Right atrium auricular region (tissue), 2 donors: Measurements from ENCODE around the gene DLD. TPM values are rescaled to one million over a fixed set of nuclear protein-coding genes. Genes with fewer than 3 reads are reported as not detected.

ENCODE experiments used
- DNase-seq: peaks from one replicate; pipeline ENCODE4 v3.0.0-alpha.2; 2019; ENCODE audit warnings: low spot score
- H3K27ac ChIP-seq, 2 donors: fragments of 200-600 bp; sonication (generic); 1 replicate in 1 of 2; 2 replicates in 1 of 2; pipeline ENCODE4 v1.5.1; 2016 to 2019
- H3K27me3 ChIP-seq, 2 donors: fragments of 200-600 bp; sonication (generic); one replicate each; pipeline versions ENCODE4 v1.5.1 to v1.6.0; 2017 to 2019
- H3K36me3 ChIP-seq: fragments of 200-600 bp; sonication (generic); one replicate; pipeline ENCODE4 v1.5.1; 2016
- H3K4me1 ChIP-seq, 2 donors: fragments of 200-600 bp; sonication (generic); one replicate each; pipeline versions ENCODE4 v1.5.1 to v1.6.0; 2017 to 2019
- H3K4me3 ChIP-seq, 2 donors: fragments of 200-600 bp; sonication (generic); 1 replicate in 1 of 2; 2 replicates in 1 of 2; pipeline ENCODE4 v1.5.1; 2017 to 2019; ENCODE audit warnings: mild to moderate bottlenecking in 1 of 2, moderate library complexity in 1 of 2
- H3K9me3 ChIP-seq, 2 donors: fragments of 200-600 bp; sonication (generic); one replicate each; pipeline ENCODE4 v1.5.1; 2019
- total RNA-seq, 2 donors: library from RNA; depleted of rRNA; stranded (reverse); fragments of >200 nt; gene quantifications; one replicate each; pipeline ENCODE4 v1.1.0, GENCODE V29; 2016
- TF ChIP-seq, protein P1 (sequence below), 2 donors: fragments of 200-600 bp; sonication (generic); IDR thresholded peaks; one replicate each; pipeline ENCODE4 v1.5.1; 2019; ENCODE audit warnings: antibody characterized with exemption in 2 of 2

DLD gene
- total RNA-seq, 2 donors from 2014 or later, result 52.9 to 153 TPM

DNA sequence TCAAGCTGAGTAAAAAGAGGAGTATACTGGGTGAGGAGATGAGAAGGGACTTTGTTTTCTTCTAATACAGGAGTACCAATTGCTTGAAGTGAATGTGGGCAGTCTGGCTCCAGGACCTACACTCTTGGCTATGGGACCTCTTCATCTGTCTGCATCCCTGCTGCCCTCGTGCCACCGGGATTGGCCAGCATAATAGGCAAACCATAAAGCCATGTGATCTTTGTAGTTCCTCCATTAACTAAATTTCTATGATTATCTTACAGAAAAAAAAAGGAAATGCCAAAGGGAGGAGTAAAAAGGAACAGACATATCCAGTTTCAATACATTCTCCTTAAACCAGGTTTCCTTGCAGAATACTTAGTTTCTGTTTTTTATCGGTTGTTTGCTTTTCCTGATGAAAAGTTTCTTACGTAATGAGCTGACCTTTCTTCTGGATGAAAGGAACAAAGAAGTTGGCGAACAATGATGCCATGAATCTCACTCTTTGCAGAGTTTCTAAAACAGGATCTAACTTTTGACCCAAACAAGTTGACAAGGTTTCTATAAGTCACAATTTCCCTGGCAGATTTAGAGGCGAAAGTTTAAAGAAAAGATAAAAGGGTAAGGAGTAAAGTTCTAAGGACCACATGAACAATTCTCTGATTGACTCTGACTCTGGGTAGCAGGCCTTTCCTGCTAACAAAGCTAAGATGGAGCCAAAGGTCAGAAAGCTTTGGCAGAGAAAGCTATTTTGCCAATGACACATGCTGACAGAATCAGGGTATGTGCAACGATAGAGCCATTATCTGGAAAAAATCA lies 57.9 kb downstream of the DLD start:
- H3K4me1 ChIP-seq, result peaks cover 0 to 5% of the 10 kb centered on the region in 2 donors
- no peaks in the 10 kb centered on the region for H3K27me3 ChIP-seq
- TF ChIP-seq, protein P1, sequence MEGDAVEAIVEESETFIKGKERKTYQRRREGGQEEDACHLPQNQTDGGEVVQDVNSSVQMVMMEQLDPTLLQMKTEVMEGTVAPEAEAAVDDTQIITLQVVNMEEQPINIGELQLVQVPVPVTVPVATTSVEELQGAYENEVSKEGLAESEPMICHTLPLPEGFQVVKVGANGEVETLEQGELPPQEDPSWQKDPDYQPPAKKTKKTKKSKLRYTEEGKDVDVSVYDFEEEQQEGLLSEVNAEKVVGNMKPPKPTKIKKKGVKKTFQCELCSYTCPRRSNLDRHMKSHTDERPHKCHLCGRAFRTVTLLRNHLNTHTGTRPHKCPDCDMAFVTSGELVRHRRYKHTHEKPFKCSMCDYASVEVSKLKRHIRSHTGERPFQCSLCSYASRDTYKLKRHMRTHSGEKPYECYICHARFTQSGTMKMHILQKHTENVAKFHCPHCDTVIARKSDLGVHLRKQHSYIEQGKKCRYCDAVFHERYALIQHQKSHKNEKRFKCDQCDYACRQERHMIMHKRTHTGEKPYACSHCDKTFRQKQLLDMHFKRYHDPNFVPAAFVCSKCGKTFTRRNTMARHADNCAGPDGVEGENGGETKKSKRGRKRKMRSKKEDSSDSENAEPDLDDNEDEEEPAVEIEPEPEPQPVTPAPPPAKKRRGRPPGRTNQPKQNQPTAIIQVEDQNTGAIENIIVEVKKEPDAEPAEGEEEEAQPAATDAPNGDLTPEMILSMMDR (IDR thresholded peaks at IDR 0.05), result no peak
- H3K4me3 ChIP-seq, result no peak overlapping the region
- H3K27ac ChIP-seq, result no peak overlapping the region
- DNase-seq, result no peak
- no peaks in the 10 kb centered on the region for H3K9me3 ChIP-seq
- peaks cover 42% of the 10 kb centered on the region for H3K36me3 ChIP-seq

GRCh38 chr7:107949443-107949935 lies 58.5 kb downstream of the DLD start:
- peaks cover 0 to 5% of the 10 kb centered on the region in 2 donors for H3K4me1 ChIP-seq
- TF ChIP-seq, protein P1 (IDR thresholded peaks at IDR 0.05), result no peak
- no peak overlapping the region for H3K4me3 ChIP-seq
- DNase-seq, result no peak
- H3K27ac ChIP-seq, result no peak overlapping the region
- peaks cover 45% of the 10 kb centered on the region for H3K36me3 ChIP-seq
- H3K9me3 ChIP-seq, result no peaks in the 10 kb centered on the region
- H3K27me3 ChIP-seq, result no peaks in the 10 kb centered on the region

DNA sequence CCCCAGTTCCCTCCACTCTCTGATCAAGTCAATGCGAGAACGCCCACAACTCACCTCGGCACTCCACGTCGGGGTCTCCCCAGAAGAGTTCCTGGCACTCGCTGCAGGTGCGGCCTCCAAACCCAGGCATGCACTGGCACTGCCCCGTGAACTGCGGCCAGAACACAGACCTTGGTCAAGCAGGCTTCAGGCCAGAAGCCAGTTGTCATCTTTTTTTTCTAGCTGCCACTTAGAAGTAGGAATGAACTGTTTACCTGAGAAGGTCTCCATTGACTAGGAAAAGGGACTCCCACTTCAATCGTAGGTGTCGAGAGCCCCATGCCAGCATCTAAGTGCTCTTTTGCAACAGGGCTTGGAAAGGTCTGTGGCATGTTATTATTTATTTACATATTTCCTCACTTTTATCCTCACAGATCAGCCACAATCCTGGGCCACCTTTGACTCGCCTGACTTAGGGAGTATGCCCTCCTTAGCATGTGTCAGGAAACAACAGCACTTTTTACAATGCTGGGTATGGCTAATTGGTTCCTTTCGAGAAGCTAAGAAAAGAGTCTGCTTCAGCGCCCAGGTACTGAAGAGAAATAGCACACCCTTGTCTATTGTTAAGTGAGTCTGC lies 60.3 kb downstream of the DLD start:
- Histone ChIP-seq H3K4me1 (no peaks in the 10 kb centered on the region), H3K27ac (no peak overlapping the region), H3K4me3 (no peak overlapping the region), H3K9me3 (no peaks in the 10 kb centered on the region), H3K27me3 (no peaks in the 10 kb centered on the region), H3K36me3 (peaks cover 58% of the 10 kb centered on the region)
- DNase-seq, result no peak
- TF ChIP-seq, protein P1 (IDR thresholded peaks at IDR 0.05), result no peak

DNA sequence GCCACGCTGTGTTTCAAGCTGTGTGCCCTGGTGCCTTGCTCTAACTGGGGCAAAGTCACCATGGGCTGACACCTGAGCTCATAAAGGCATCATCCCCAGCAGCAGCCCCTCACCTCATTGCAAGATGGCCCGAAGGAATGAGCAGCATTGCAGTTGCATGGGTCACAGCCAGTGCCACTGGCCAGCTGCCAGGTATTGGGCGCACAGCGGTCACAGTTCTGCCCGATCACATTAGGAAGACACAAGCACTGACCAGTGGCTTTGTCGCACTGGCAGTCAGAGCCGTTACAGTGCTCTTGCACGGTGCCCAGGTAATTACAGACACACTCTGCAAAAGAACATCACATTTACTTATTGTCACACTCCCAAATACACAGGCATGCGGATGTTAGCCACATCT lies 60.9 kb downstream of the DLD start:
- no peaks in the 10 kb centered on the region for H3K9me3 ChIP-seq
- H3K27ac ChIP-seq, result no peak overlapping the region
- DNase-seq, result no peak
- H3K4me3 ChIP-seq, result no peak overlapping the region
- H3K4me1 ChIP-seq, result no peaks in the 10 kb centered on the region
- TF ChIP-seq, protein P1 (IDR thresholded peaks at IDR 0.05), result no peak
- no peaks in the 10 kb centered on the region for H3K27me3 ChIP-seq
- H3K36me3 ChIP-seq, result peaks cover 58% of the 10 kb centered on the region

GRCh38 chr7:107953265-107953923 lies 62.4 kb downstream of the DLD start:
- no peak for DNase-seq
- H3K4me1 ChIP-seq, result peaks cover 0 to 6% of the 10 kb centered on the region in 2 donors
- no peaks in the 10 kb centered on the region for H3K27me3 ChIP-seq
- no peaks in the 10 kb centered on the region for H3K9me3 ChIP-seq
- no peak overlapping the region for H3K27ac ChIP-seq
- H3K36me3 ChIP-seq, result peaks cover 58% of the 10 kb centered on the region
- H3K4me3 ChIP-seq, result no peak overlapping the region
- TF ChIP-seq, protein P1 (IDR thresholded peaks at IDR 0.05), result no peak
